Tracheal epithelial cell (primary cell): ENCODE data around the gene RGS1. TPM values are rescaled to one million over a fixed set of nuclear protein-coding genes. Genes with fewer than 3 reads are reported as not detected.

Source experiments
- total RNA-seq: library from RNA; depleted of rRNA; stranded (reverse); fragments of >200 nt; gene quantifications from 2 replicates; pipeline ENCODE4 v1.2.1, GENCODE V29; 2014

The RGS1 gene, protein sequence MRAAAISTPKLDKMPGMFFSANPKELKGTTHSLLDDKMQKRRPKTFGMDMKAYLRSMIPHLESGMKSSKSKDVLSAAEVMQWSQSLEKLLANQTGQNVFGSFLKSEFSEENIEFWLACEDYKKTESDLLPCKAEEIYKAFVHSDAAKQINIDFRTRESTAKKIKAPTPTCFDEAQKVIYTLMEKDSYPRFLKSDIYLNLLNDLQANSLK
- not detected in 2 replicates for total RNA-seq

DNA sequence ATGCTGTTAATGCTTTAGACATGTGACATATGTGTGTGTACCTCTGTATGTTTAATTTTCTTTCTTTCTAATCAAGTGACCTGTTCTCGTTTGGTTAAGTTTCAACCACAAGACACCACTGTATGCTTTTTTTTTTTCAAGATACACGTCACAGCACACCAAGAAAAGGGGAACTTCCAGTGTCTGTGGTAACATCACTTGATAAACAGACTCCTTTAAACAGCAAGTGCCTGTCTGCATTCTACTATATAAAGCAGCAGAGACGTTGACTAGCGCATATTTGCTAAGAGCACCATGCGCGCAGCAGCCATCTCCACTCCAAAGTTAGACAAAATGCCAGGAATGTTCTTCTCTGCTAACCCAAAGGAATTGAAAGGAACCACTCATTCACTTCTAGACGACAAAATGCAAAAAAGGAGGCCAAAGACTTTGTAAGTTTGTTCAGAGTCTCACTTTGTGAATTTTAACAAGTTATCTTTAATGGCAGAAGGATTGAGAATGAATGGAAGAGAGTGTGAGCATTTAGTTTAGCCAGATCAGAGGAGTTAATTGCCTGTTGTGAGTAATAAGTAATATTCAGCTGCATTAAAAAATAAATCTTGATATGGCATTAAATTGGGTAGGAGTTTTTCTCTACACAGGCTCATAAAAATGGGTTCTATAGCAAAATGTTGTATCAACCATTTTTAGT lies at the start of gene RGS1:
RGS1 (plus strand) TSS at position 275 of the 691 bp plus-strand sequence; CDS start at position 295, 20 bp downstream.

Other genes starting within 250 kb of the RGS1 start
- not detected in 2 replicates for gene RGS13, start 60.4 kb downstream of the RGS1 start, total RNA-seq
- gene RGS2, start 233.3 kb downstream of the RGS1 start, total RNA-seq, result 19.0 and 28.6 TPM in 2 replicates